ENCODE measurements around the gene GALM.

The GALM gene

DNA sequence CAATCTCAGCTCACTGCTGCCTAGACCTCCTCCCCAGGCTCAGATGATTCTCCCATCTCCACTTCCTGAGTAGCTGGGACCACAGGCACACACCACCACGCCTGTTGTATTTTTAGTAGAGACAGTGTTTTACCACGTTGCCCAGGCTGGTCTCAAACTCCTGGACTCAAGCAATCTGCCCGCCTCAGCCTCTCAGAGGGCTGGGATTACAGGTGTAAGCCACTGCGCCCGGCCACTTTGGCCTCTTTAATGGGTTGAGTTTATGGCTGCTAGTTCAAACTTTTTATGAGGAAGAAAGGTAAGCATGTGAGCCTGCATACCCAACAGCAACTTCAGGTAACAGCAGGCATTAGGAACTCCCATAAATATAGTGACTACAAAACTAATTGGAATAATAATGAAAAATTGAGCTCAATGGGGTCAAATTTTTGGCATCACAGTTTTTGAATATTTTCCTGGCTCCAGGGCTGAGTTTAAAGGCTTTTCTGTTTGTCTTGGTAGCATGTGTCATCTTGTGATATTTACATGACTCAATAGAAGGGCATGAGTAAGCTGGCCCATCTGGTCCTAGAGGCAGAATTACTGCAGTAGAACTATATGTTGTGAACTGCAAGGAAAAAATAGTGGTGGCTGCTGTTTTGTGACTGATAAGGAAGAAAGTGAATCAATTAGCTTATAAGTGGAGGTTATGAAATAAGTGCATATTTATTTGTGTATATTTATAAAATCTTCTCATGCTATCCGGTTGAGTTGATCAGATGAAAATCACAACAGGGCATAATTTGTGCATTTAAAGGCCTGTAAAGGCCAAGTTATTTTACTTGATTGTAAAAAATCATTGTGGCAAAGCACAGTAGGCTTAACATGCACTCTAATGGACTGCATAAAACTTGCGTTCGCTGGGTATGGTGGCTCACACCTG lies 24.8 kb downstream of the GALM start:
- TF ChIP-seq, protein P1, sequence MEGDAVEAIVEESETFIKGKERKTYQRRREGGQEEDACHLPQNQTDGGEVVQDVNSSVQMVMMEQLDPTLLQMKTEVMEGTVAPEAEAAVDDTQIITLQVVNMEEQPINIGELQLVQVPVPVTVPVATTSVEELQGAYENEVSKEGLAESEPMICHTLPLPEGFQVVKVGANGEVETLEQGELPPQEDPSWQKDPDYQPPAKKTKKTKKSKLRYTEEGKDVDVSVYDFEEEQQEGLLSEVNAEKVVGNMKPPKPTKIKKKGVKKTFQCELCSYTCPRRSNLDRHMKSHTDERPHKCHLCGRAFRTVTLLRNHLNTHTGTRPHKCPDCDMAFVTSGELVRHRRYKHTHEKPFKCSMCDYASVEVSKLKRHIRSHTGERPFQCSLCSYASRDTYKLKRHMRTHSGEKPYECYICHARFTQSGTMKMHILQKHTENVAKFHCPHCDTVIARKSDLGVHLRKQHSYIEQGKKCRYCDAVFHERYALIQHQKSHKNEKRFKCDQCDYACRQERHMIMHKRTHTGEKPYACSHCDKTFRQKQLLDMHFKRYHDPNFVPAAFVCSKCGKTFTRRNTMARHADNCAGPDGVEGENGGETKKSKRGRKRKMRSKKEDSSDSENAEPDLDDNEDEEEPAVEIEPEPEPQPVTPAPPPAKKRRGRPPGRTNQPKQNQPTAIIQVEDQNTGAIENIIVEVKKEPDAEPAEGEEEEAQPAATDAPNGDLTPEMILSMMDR (IDR thresholded peaks at IDR 0.05; ENCODE audit: control extremely low read depth, extremely low read depth, low read depth, missing control alignments) = no peak
- POLR2A ChIA-PET = no interaction called here
- no peak for DNase-seq (ENCODE audit: extremely low spot score)
- CTCF ChIA-PET = interaction anchor here (1.1 to 3.2 kb wide), 5 partner anchors 14 to 182 kb away, joined by 3 to 9 read pairs (median 5); partner anchors contain the start of gene HNRNPLL

DNA sequence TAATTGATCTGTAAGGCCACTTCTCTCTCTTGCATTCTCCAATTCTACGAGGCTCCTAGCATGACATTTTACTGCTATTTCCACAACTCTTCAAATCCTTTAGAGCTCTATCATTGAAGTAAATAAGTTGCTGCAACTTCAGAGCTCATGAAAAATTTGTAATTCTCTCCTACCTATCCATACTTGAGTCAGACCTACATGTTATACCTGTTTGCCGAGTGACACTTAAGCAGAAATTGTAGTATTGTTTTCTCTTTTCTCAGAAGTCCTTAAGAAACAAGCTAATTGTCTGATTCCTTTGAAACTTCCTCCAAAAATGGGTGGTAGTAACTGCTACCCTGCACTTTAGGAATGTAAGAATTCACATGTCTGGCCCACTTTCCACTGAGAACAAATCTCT lies 26.1 kb downstream of the GALM start:
- ChIA-PET POLR2A (no interaction called here), CTCF (interaction anchor here (1.0 to 3.2 kb wide), 8 partner anchors 9 to 114 kb away, joined by 3 to 9 read pairs (median 4); no protein-coding TSS in a partner anchor)
- DNase-seq (ENCODE audit: extremely low spot score) = no peak
- TF ChIP-seq, protein P1 (IDR thresholded peaks at IDR 0.05; ENCODE audit: control extremely low read depth, extremely low read depth, low read depth, missing control alignments) = no peak

GRCh38 chr2:38692636-38693318 lies 26.9 kb downstream of the GALM start:
- DNase-seq (ENCODE audit: extremely low spot score) = no peak
- ChIA-PET CTCF (interaction anchor here (1.0 to 3.2 kb wide), 11 partner anchors 8 to 136 kb away, joined by 3 to 9 read pairs (median 3); no protein-coding TSS in a partner anchor), POLR2A (no interaction called here)
- TF ChIP-seq, protein P1 (IDR thresholded peaks at IDR 0.05; ENCODE audit: control extremely low read depth, extremely low read depth, low read depth, missing control alignments) = no peak

GRCh38 chr2:38697116-38697840 lies 31.4 kb downstream of the GALM start:
- CTCF ChIA-PET = interaction anchor here (1.1 to 2.3 kb wide), 3 partner anchors 9 to 116 kb away, joined by 3 to 6 read pairs (median 3); no protein-coding TSS in a partner anchor
- DNase-seq (ENCODE audit: extremely low spot score) = no peak
- TF ChIP-seq, protein P1 (IDR thresholded peaks at IDR 0.05; ENCODE audit: control extremely low read depth, extremely low read depth, low read depth, missing control alignments) = no peak
- POLR2A ChIA-PET = interaction anchor here (1.1 kb wide), 1 partner anchor 54 kb away, joined by 3 read pairs; the partner anchor contains the start of gene SRSF7

- CTCF ChIA-PET = interaction anchor here (0.8 to 2.3 kb wide), 7 partner anchors 8 to 117 kb away, joined by 3 to 6 read pairs (median 3); partner anchors contain the start of gene GALM
- POLR2A ChIA-PET = no interaction called here
- no peak for DNase-seq (ENCODE audit: extremely low spot score)
- TF ChIP-seq, protein P1 (IDR thresholded peaks at IDR 0.05; ENCODE audit: control extremely low read depth, extremely low read depth, low read depth, missing control alignments) = no peak
Observed at GRCh38 chr2:38698467-38699003, 32.6 kb downstream of the GALM start.
